GM18519 (cell line): ENCODE measurements around the gene TRIM29.

Source experiments
- ATAC-seq: cut with Tn5 transposase; IDR thresholded peaks from one replicate; pipeline ENCODE4 v1.9.1; 2021; ENCODE audit warnings: mild to moderate bottlenecking, moderate library complexity; ENCODE audit not compliant: unreplicated experiment, low FRiP score

Gene TRIM29

DNA sequence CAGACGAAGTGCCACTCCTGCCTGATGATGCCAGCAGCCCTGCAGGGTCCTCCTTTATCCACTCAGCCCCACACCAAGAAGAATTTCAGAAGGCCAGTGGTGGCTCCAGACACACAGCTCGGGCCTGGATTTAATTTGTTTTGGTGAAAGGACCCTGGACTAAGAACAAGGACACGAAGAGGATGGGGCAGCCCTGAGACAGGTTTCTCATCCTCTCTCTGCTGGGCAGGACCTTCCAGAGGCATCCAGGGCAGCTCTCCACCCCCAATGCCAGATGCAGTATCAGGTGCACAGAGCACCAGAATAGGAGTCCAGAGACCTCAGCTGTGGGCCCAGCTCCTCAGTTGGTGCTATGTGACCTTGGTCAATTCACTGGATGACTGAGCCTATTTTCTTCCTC lies 72.0 kb downstream of the TRIM29 start:
- no peak for ATAC-seq

GRCh38 chr11:120065176-120065575 lies 72.7 kb downstream of the TRIM29 start:
- ATAC-seq = no peak

DNA sequence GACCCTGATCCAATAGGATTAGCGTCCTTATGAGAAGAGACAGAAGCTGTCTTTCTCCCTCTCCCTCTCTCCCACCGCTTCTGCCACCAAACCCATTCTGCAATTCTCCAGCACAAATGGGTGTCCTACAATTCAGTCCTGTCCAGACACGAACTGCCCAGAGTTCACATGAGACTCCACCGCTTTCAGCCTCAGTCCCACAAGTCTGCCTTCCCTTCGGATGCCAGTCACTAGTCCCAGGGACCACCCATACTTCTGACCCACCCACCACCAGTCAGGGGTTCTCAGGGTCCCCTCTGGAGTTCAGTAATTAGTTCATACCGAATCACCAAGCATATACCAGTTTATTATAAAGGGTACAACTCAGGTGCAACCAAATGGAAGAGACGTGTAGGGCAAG lies 73.6 kb downstream of the TRIM29 start:
- ATAC-seq = no peak

GRCh38 chr11:120063686-120064340 lies 74.1 kb downstream of the TRIM29 start:
- no peak for ATAC-seq

DNA sequence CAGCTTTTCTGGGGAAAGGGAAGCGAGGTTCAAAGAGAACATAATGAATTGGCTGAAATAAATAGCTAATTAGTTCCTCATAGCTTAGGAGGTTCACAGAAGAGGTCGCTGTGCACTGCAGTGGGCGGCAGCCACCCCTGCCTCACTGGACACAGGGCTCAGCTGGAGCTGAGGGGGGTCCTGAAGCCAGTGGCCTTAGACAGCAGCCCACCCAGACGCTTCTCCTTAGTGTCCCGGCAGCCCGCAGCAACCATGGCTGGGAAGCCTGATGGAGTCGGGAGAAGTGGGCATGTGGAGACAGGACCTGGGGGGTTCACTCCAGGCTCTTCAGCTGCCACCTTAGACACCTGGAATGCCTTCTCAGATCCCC lies 75.4 kb downstream of the TRIM29 start:
- ATAC-seq = no peak

- no peak for ATAC-seq
Observed at GRCh38 chr11:120061761-120062560, 76.0 kb downstream of the TRIM29 start.
